ENCODE results near the gene SYT15. TPM values are rescaled to one million over a fixed set of nuclear protein-coding genes. Genes with fewer than 3 reads are reported as not detected.

The SYT15 gene
- total RNA-seq, 1 donor from 2014 or later: 1.4 TPM

GRCh38 chr10:46548498-46549090 lies 30.3 kb upstream of the SYT15 start:
- Histone ChIP-seq H3K4me1 (ENCODE audit: insufficient read depth, low read length) (no peaks in the 10 kb centered on the region), H3K4me3 (ENCODE audit: insufficient read depth, low read depth, low read length) (no peak overlapping the region), H3K27me3 (ENCODE audit: insufficient read depth, low read length) (peaks cover 18% of the 10 kb centered on the region), H3K9ac (ENCODE audit: low read length) (no peak overlapping the region), H2AFZ (ENCODE audit: low read depth, low read length) (no peak overlapping the region), H3K27ac (ENCODE audit: low read depth, low read length) (no peak overlapping the region), H3K9me3 (ENCODE audit: insufficient read depth, low read depth, low read length) (no peaks in the 10 kb centered on the region), H4K20me1 (ENCODE audit: insufficient read depth, low read length) (no peaks in the 10 kb centered on the region), H3K36me3 (ENCODE audit: insufficient read depth, low read length) (no peaks in the 10 kb centered on the region), H3K4me2 (ENCODE audit: low read length) (no peak overlapping the region), H3K79me2 (ENCODE audit: insufficient read depth, low read length) (no peaks in the 10 kb centered on the region)
- Mint-ChIP-seq H3K4me1 (ENCODE audit: low read depth, unreplicated experiment) (peaks cover 6% of the 10 kb centered on the region), H3K4me3 (ENCODE audit: unreplicated experiment) (no peak overlapping the region), H3K27me3 (ENCODE audit: low read depth, unreplicated experiment) (no peaks in the 10 kb centered on the region), H3K36me3 (ENCODE audit: low read depth, unreplicated experiment) (peaks cover 3% of the 10 kb centered on the region), H3K27ac (ENCODE audit: unreplicated experiment) (peak overlapping the region; percentile 71), H3K9me3 (ENCODE audit: unreplicated experiment) (no peaks in the 10 kb centered on the region)
- TF ChIP-seq EZH2 (IDR thresholded peaks at IDR 0.05; ENCODE audit: insufficient read depth, low read length) (no peak), CTCF (IDR thresholded peaks at IDR 0.05; ENCODE audit: insufficient read depth, low read depth, low read length) (no peak)
- DNase-seq (ENCODE audit: low read depth) (peak; percentile 27), FAIRE-seq (no peak)

- Histone ChIP-seq H3K9me3 (ENCODE audit: insufficient read depth, low read depth, low read length) (no peaks in the 10 kb centered on the region), H2AFZ (ENCODE audit: low read depth, low read length) (no peak overlapping the region), H3K27me3 (ENCODE audit: insufficient read depth, low read length) (peaks cover 16% of the 10 kb centered on the region), H3K27ac (ENCODE audit: low read depth, low read length) (no peak overlapping the region), H3K79me2 (ENCODE audit: insufficient read depth, low read length) (no peaks in the 10 kb centered on the region), H3K4me2 (ENCODE audit: low read length) (no peak overlapping the region), H3K4me3 (ENCODE audit: insufficient read depth, low read depth, low read length) (no peak overlapping the region), H3K36me3 (ENCODE audit: insufficient read depth, low read length) (no peaks in the 10 kb centered on the region), H4K20me1 (ENCODE audit: insufficient read depth, low read length) (no peaks in the 10 kb centered on the region), H3K9ac (ENCODE audit: low read length) (no peak overlapping the region), H3K4me1 (ENCODE audit: insufficient read depth, low read length) (no peaks in the 10 kb centered on the region)
- DNase-seq (ENCODE audit: low read depth) (no peak), FAIRE-seq (no peak)
- H3K27ac Mint-ChIP-seq (ENCODE audit: unreplicated experiment): no peak overlapping the region
- no peaks in the 10 kb centered on the region for H3K27me3 Mint-ChIP-seq (ENCODE audit: low read depth, unreplicated experiment)
- H3K4me1 Mint-ChIP-seq (ENCODE audit: low read depth, unreplicated experiment): peaks cover 6% of the 10 kb centered on the region
- H3K9me3 Mint-ChIP-seq (ENCODE audit: unreplicated experiment): no peaks in the 10 kb centered on the region
- peaks cover 3% of the 10 kb centered on the region for H3K36me3 Mint-ChIP-seq (ENCODE audit: low read depth, unreplicated experiment)
- TF ChIP-seq EZH2 (IDR thresholded peaks at IDR 0.05; ENCODE audit: insufficient read depth, low read length): no peak
- no peak for TF ChIP-seq CTCF (IDR thresholded peaks at IDR 0.05; ENCODE audit: insufficient read depth, low read depth, low read length)
- H3K4me3 Mint-ChIP-seq (ENCODE audit: unreplicated experiment): no peak overlapping the region
These were observed 29.5 kb upstream of the SYT15 start for GRCh38 chr10:46549171-46550075.

Data from astrocyte (in vitro differentiated cells and primary cell).